HG03558 (cell line): ENCODE data around the gene TMBIM1.

Source experiments
- ATAC-seq: cut with Tn5 transposase; IDR thresholded peaks from one replicate; pipeline ENCODE4 v1.9.1; 2021; ENCODE audit warnings: moderate number of reproducible peaks; ENCODE audit not compliant: unreplicated experiment; ENCODE audit errors: extremely low read depth

The TMBIM1 gene

DNA sequence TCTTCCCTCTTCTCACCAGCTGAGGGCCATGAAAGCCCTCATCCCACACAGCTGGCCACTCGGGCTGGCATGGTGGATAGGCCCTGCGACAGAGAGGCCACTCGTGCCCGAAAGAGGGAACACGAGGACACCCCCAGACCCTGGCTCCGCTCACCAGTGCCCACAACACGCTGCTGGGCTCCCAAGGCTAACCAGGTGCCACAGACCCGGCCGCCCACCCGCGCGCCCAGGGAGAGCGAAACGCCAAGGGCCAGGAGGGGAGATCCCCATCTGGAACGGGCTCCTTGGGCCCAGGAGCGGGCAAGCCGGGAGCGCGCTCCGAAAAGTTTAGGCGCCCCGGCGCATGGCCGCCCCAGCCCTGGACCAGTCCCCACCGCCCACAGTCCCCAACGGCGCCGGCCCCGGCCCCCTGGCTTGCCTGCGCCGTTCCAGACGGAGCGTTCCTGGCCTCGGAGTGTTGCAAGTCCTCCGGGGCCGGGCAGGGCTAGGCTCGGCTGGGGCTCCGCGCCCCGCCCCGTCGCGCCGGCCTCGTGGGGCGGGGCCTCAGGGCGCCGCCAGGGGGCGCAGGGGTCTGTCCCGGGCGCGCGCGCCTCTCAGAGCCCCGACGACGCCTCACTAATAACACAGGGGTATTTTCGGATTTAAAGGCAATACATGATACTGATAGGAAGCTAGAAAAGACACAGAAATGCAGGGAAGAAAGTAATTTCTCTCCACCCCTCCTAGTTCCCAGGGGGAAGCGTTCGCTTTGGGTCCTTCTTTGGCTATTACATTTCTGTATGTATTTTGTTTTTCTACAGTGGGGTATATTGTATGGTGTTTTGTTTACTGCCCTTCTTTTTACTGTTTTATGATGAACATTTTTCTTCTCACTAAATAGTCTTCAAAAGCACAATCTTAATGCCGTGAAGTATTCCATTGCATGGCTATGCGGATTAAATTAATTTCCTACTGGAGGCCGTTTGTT, at the start of gene TMBIM1:
TMBIM1 (minus strand) TSS at position 456 of the 967 bp plus-strand sequence. CDS start 10,362 bp downstream, outside the sequence.
- ATAC-seq = peak; percentile 54

GRCh38 chr2:218341381-218341780, 49.1 kb upstream of the TMBIM1 start:
- no peak for ATAC-seq

DNA sequence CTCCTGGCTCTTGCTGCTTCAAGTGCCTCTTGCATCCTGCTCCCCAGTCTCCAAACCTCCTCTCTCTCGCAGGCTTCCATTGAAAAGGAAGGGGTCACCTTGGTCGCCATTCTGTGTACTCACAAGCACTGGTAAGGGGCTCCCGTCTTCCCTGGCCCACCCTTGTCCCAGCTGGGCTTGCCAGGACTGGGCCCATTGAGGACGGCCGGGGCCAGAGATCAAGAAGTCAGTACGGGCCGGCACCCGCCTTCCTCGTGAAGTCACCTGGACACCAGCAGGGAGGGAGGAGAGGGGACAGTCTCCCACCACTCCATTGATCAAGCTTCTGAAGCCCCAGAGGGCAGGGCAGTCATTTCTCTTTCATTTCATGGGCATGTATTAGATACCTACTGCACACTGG, 48.4 kb upstream of the TMBIM1 start:
- ATAC-seq = no peak

DNA sequence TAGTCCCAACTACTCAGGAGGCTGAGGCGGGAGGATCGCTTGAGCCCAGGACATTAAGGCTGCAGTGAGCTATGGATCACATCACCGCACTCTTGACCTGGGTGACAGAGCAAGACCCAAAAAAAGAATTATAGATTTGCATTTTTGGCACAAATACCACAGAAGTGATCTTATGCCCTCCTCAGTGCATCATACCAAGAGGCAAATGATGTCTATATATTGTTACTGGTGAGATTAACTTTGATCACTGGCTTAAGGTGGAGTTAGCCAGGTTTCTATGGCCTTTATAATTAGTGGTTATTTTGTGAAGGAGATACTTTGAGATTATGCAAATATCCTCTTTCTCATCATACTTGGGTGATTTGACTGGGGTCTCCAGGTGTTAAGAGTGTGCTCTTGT, 42.2 kb upstream of the TMBIM1 start:
- ATAC-seq = no peak

GRCh38 chr2:218332920-218333645, 40.8 kb upstream of the TMBIM1 start:
- ATAC-seq = no peak

DNA sequence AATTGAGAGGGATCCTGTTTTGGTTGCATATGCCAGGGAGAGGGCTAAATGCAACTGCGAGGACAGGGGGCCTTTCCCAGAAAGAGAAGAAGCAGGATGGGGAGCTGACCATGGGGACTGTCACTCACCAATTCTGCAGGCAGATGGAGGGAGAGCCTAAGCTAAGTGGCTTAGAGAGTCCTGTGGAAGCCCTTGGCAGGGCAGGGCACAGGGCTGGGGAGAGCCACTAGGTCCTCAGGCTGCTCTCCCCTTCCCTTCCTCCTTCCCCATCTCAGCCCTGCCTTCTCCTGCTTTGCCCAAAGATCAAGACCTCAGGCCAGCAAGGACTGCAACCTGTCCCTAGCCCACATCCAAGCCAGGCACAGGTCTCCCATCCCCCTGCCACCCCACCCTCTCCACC, 40.0 kb upstream of the TMBIM1 start:
- ATAC-seq = no peak

- no peak for ATAC-seq
Observed at GRCh38 chr2:218331745-218332144, 39.4 kb upstream of the TMBIM1 start.

- ATAC-seq = no peak
Observed at GRCh38 chr2:218329826-218330593, 37.7 kb upstream of the TMBIM1 start.

DNA sequence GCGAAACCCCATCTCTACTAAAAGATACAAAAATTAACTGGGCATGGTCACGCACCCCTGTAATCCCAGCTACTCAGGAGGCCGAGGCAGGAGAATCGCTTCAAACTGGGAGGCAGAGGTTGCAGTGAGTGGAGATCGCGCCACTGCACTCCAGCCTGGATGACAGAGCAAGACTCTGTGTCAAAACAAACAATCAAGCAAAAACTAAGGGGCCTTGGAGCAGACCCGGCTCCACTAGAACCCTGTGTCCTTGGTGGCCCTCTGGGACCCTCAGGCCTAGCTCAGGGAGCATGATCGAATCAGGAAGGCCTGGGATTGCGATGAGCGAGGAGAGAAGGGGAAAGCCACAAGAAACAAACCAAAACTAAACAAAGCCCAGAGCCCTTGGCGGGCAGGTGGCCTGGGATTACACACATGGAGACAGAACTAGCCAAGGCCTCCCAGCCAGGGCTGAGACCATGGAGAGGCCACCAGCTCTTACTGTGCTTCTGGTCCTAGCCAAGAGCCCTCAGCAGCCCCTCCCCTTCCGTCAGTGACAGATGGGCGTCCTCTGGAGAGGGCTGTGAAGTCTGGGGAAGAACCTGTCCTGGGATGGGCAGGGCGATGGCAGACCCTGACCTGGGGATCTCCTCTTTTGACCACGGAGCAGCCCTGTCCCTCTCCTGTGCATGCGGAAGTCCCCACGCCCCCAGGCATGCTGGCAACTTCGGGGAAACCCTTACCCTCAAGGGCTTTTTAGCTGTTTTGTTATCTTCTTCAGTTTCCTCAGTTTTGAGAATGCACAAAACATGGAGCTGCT, 36.9 kb upstream of the TMBIM1 start:
- ATAC-seq = no peak

GRCh38 chr2:218328294-218328693, 36.0 kb upstream of the TMBIM1 start:
- ATAC-seq = no peak

DNA sequence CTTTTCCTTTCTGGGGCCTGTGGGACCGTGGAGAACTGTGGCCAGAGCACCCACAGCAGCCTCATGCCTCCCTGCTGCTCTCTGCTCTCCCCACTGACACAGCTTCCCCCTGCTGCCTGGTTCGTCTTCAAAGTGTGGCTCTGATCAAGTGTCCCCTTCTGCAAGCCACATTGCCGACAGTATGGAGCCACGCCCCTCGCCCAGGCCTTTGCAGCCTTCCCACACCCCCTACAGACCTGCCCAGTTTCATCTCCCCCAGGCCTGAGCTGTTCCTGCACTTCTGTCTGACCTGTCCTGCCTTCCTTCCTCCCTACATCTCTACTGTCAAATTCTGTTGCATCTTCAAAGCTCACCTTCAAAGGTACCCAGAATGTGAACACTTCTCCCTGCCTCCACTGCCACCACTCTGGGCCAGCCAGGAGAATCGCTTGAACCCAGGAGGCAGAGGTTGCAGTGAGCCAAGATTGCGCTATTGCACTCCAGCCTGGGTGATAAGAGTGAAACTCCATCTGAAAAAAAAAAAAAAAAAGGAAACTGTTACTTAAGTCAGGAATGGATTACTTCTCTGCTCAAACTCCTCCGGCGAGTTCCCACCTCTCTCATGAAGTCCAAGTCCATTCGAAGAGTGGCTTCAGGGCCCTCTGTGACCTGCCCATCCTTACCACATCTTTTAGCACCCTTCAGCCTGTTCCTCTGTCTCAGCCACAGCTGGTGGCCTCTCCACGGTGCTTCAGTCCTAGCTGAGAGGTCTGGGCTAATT, 35.3 kb upstream of the TMBIM1 start:
- ATAC-seq = no peak

- ATAC-seq = no peak
Observed at GRCh38 chr2:218326315-218326714, 34.0 kb upstream of the TMBIM1 start.

DNA sequence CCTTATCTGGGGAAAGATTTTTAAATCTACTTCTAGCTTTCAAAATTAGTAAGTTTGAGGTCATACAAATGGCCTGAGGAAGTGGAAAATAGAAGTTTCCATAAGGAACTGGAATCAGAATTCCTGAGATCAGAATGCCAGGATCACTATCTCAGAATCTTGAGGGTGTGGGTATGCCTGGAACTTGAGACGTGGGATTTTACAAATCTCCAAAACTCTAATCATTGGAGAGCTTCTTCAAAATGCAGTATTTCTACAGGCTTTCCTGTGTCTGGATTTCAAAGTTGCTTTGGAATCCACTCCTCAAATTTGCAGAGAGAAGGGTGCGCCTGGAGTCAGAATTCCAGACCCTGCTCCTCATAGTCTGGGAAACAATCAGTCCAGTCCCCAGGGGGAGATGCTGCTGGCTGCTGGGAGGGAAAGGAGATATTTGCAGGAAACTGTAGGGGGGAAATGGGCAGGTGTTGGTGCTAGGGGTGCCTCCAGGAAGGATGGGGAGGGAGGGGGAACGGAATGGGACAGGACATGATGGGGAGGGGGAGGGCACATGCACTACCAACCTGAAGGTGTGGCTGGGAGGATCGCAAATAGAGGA, 33.4 kb upstream of the TMBIM1 start:
- no peak for ATAC-seq

DNA sequence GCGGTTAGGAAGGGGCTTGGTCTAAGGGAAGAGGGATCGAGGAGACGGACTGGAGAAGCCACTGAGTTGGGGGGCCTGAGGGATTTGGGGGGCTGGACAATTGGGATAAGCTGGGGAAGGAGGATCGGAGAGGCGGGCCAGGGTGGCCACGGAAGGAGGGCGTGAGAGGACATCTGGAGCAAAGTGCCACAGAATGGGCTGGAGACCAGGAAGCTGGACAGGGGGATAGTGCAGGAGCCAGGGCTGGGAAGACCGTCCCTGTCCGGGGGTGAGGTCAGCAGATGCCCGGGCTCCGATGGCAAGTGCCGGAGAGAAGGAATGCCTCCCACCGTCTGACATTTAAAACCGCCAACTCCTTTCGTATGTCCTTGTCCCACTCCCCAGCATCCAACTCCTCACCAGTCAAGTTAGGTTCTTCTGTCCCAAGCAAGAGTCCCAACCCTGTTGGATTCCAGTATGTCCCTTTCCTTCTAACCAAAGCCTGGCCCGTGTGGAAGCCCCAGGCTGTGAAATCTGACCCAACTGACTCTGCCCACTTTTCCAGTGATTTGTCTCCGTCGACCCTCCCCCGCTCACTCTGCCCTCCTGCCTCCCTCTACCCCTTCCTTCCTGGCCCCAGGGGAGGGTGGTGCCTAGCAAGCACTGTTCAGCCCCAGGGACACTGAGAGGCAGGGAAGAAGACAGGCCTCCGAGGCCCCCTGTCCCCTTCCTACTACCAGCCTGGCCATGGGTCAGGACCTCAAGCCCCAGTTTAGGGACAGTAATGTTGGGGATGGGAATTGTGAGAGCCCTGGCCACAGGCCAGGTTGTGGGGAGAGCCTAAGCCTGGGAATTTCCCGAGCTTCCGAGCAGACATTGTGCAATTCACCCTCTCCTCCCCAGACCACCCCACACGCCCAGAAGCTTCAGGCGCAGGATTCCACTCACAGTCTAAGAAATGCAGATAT, 31.5 kb upstream of the TMBIM1 start:
- no peak for ATAC-seq

GRCh38 chr2:218322768-218323525, 30.6 kb upstream of the TMBIM1 start:
- peak; percentile 50 for ATAC-seq

DNA sequence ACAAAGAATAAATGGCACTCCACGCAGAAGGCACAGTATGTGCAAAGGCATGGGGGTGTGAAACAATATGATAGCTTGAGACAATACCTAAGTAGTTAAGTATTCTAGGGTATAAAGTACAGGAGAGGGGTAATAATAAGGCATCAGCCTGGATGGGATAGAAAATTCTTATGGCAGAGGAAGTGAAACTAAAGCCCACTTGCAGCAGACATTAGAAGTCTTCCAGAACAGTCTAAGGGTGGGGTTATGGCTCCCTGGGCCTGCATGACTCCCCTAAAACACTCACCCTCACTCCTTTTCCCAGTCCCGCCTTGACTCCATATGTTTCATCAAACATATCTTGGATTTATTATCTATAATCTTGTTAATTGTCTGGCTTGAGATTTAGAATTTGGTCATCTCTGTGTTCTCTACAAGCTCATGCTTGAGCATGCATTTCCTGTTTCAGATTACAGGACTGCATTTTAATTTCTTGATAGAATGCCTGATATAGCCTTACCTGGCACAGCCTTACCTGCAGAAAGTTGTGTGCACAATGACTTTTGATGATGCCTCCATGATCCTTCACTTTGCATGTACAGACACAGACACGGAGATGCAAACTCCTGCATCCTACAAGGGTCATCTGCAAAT, 28.5 kb upstream of the TMBIM1 start:
- no peak for ATAC-seq
